CD14-positive monocyte (primary cell): ENCODE results near the gene ADAMTS9. TPM values are rescaled to one million over a fixed set of nuclear protein-coding genes. Genes with fewer than 3 reads are reported as not detected.

Experiments
- DNase-seq, 3 donors: peaks; one replicate each; pipeline ENCODE4 v3.0.0-alpha.2; 2011 to 2022
- H2AFZ ChIP-seq: 2 replicates; pipeline ENCODE4 v1.6.0; 2012; ENCODE audit warnings: mild to moderate bottlenecking, low read depth, low read length, inconsistent platforms; ENCODE audit not compliant: insufficient read depth, poor library complexity, severe bottlenecking
- H3K27ac ChIP-seq, 2 donors: 1 replicate in 1 of 2; 2 replicates in 1 of 2; pipeline ENCODE4 v1.5.1; 2012 to 2013; ENCODE audit warnings: low read length in 2 of 2, control low read depth in 1 of 2, inconsistent platforms in 1 of 2, low read depth in 1 of 2, mild to moderate bottlenecking in 1 of 2
- H3K27me3 ChIP-seq, 2 donors: one replicate each; pipeline versions ENCODE4 v1.6.0 to v1.6.1; 2011 to 2013; ENCODE audit warnings: low read length in 2 of 2; ENCODE audit not compliant: control insufficient read depth in 2 of 2, insufficient read depth in 2 of 2
- H3K36me3 ChIP-seq, 2 donors: replicated peaks in 1 of 2; 1 replicate in 1 of 2; 2 replicates in 1 of 2; pipeline versions ENCODE4 v1.5.1 to v1.6.1; 2012 to 2013; ENCODE audit warnings: low read length in 2 of 2, control low read depth in 1 of 2, inconsistent platforms in 1 of 2, mild to moderate bottlenecking in 1 of 2; ENCODE audit not compliant: insufficient read depth in 2 of 2, control insufficient read depth in 1 of 2
- H3K4me1 ChIP-seq, 2 donors: 1 replicate in 1 of 2; 2 replicates in 1 of 2; pipeline versions ENCODE4 v1.5.1 to v1.6.1; 2012 to 2013; ENCODE audit warnings: low read length in 2 of 2, control low read depth in 1 of 2, inconsistent platforms in 1 of 2, mild to moderate bottlenecking in 1 of 2, moderate library complexity in 1 of 2; ENCODE audit not compliant: insufficient read depth in 2 of 2, control insufficient read depth in 1 of 2
- H3K4me2 ChIP-seq: replicated peaks from 2 replicates; pipeline ENCODE3; 2012; ENCODE audit warnings: low read length, moderate library complexity, mild to moderate bottlenecking; ENCODE audit not compliant: poor library complexity, severe bottlenecking; ENCODE audit errors: extremely low read depth
- H3K4me3 ChIP-seq, 3 experiments: fragments of 200-600 bp in 1 of 3; sonication (generic) in 1 of 3; replicated peaks in 1 of 3; 1 replicate in 2 of 3; 2 replicates in 1 of 3; pipeline ENCODE4 v1.5.1; 2011 to 2013; ENCODE audit warnings: low read length in 3 of 3, mild to moderate bottlenecking in 3 of 3, control low read depth in 2 of 3, low read depth in 2 of 3, inconsistent platforms in 1 of 3, moderate library complexity in 1 of 3
- H3K79me2 ChIP-seq: 2 replicates; pipeline ENCODE4 v1.6.0; 2012; ENCODE audit warnings: mild to moderate bottlenecking, control low read depth, inconsistent platforms, low read length, moderate library complexity; ENCODE audit not compliant: insufficient read depth
- H3K9ac ChIP-seq: 2 replicates; pipeline ENCODE4 v1.6.0; 2017; ENCODE audit warnings: low read length, mild to moderate bottlenecking; ENCODE audit not compliant: insufficient read depth, poor library complexity, severe bottlenecking
- H3K9me3 ChIP-seq, 2 donors: replicated peaks in 1 of 2; 1 replicate in 1 of 2; 2 replicates in 1 of 2; pipeline versions ENCODE4 v1.5.1 to v1.6.1; 2012 to 2013; ENCODE audit warnings: low read length in 2 of 2, control low read depth in 1 of 2; ENCODE audit not compliant: control insufficient read depth in 1 of 2, insufficient read depth in 1 of 2
- H4K20me1 ChIP-seq: 2 replicates; pipeline ENCODE4 v1.6.0; 2012; ENCODE audit warnings: mild to moderate bottlenecking, low read length, control low read depth, moderate library complexity; ENCODE audit not compliant: insufficient read depth
- H3K27ac Mint-ChIP-seq, 7 donors: one replicate each; pipeline ENCODE4 v1.8.0; 2020; ENCODE audit warnings: mild to moderate bottlenecking in 7 of 7, mixed read lengths in 7 of 7, moderate library complexity in 6 of 7, inconsistent platforms in 2 of 7
- H3K27me3 Mint-ChIP-seq, 3 donors: one replicate each; pipeline ENCODE4 v1.8.0; 2021 to 2022; ENCODE audit warnings: low read depth in 3 of 3, mild to moderate bottlenecking in 3 of 3, mixed read lengths in 3 of 3, moderate library complexity in 3 of 3, inconsistent platforms in 1 of 3
- H3K36me3 Mint-ChIP-seq, 2 donors: one replicate each; pipeline ENCODE4 v1.8.0; 2020; ENCODE audit warnings: mixed read lengths in 2 of 2, inconsistent platforms in 1 of 2, mild to moderate bottlenecking in 1 of 2
- H3K4me1 Mint-ChIP-seq: one replicate; pipeline ENCODE4 v1.8.0; 2020; ENCODE audit warnings: mild to moderate bottlenecking, mixed read lengths
- H3K4me3 Mint-ChIP-seq, 2 donors: one replicate each; pipeline ENCODE4 v1.8.0; 2020; ENCODE audit warnings: mild to moderate bottlenecking in 2 of 2, mixed read lengths in 2 of 2, moderate library complexity in 1 of 2
- H3K9me3 Mint-ChIP-seq, 7 donors: one replicate each; pipeline ENCODE4 v1.8.0; 2020 to 2022; ENCODE audit warnings: mixed read lengths in 7 of 7, mild to moderate bottlenecking in 6 of 7, moderate library complexity in 6 of 7, inconsistent platforms in 2 of 7
- WGBS: methylation state at CpG from one replicate; pipeline ENCODE4 v1.1.5; 2013; ENCODE audit warnings: missing lambda C conversion rate; ENCODE audit not compliant: insufficient coverage; 5-methylcytosine and 5-hydroxymethylcytosine counted together
- intact Hi-C, 2 donors: fragments of 100-400 bp; cut with micrococcal nuclease; formaldehyde crosslinking; loops; one replicate each; pipeline versions ENCODE4 v1.15.0 to v1.15.1; 2023
- polyA plus RNA-seq, 3 donors: library from polyadenylated mRNA; depleted of rRNA in 1 of 3; unstranded in 2 of 3; stranded (reverse) in 1 of 3; fragments of 300-500 nt in 2 of 3; fragments of >200 nt in 1 of 3; fragmentation: Illumina TruSeq in 2 of 3; gene quantifications; 1 replicate in 2 of 3; 2 replicates in 1 of 3; pipeline ENCODE4 v1.2.3, GENCODE V29; 2012 to 2021
- TF ChIP-seq, protein P1 (sequence below): fragments of 200-600 bp; IDR thresholded peaks from one replicate; pipeline ENCODE4 v1.8.0; 2022; ENCODE audit warnings: antibody characterized with exemption, mild to moderate bottlenecking

The ADAMTS9 gene
- polyA plus RNA-seq, 3 donors: not detected

DNA sequence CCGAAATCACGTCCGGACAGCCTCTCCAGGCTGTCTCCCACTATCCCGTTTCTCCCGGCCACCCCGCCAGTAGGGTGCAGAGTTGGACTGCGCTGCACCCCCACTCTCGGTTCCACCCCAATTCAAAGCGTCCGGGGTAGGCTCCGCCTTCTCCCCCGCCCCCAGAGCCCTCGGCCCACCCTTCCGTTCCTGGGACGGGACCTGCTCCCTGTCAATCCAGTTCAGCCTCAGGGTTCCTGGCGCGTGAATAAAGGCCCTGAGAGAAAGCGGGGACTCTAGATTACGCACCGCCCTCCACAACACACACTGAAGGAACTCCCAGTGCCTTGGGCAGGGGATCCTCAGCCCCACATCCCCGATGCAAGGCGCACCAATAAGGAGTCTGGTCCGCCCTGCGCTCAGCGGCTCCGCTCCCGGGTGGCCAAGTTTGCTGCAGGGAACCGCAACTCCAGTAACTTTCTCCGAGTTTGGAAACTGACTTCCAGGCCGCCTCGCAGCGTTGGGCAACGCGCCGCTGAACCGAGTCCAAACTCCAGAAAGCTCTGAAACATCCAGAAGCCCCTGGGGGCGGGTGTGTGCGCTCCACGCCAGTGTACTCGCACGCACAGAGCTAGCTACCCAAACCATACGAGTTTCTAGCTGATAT is 1.9 kb downstream of the ADAMTS9 start:
- no peak for DNase-seq
- H3K4me3 Mint-ChIP-seq: peak overlapping the region in 1 of 2 donors; percentile 82
- Histone ChIP-seq H4K20me1 (no peaks in the 10 kb centered on the region), H3K4me1 (no peaks in the 10 kb centered on the region), H3K36me3 (no peaks in the 10 kb centered on the region), H3K4me3 (no peak overlapping the region), H3K27me3 (peaks cover 21 to 52% of the 10 kb centered on the region in 2 donors), H3K79me2 (no peaks in the 10 kb centered on the region), H3K9ac (no peak overlapping the region), H3K27ac (no peak overlapping the region), H3K4me2 (no peak overlapping the region), H3K9me3 (peaks cover 0 to 6% of the 10 kb centered on the region in 2 donors), H2AFZ (no peak overlapping the region)
- H3K27ac Mint-ChIP-seq: no peak overlapping the region
- peaks cover 0 to 10% (median 4%) of the 10 kb centered on the region in 7 donors for H3K9me3 Mint-ChIP-seq
- intact Hi-C loops: no loop called here
- H3K27me3 Mint-ChIP-seq: peaks cover 37 to 69% (median 46%) of the 10 kb centered on the region in 3 donors
- TF ChIP-seq, protein P1, sequence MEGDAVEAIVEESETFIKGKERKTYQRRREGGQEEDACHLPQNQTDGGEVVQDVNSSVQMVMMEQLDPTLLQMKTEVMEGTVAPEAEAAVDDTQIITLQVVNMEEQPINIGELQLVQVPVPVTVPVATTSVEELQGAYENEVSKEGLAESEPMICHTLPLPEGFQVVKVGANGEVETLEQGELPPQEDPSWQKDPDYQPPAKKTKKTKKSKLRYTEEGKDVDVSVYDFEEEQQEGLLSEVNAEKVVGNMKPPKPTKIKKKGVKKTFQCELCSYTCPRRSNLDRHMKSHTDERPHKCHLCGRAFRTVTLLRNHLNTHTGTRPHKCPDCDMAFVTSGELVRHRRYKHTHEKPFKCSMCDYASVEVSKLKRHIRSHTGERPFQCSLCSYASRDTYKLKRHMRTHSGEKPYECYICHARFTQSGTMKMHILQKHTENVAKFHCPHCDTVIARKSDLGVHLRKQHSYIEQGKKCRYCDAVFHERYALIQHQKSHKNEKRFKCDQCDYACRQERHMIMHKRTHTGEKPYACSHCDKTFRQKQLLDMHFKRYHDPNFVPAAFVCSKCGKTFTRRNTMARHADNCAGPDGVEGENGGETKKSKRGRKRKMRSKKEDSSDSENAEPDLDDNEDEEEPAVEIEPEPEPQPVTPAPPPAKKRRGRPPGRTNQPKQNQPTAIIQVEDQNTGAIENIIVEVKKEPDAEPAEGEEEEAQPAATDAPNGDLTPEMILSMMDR: no peak
- under 1% methylated on average over 40 of the region's 42 CpGs for WGBS
- no peaks in the 10 kb centered on the region for H3K4me1 Mint-ChIP-seq
- no peaks in the 10 kb centered on the region for H3K36me3 Mint-ChIP-seq

DNA sequence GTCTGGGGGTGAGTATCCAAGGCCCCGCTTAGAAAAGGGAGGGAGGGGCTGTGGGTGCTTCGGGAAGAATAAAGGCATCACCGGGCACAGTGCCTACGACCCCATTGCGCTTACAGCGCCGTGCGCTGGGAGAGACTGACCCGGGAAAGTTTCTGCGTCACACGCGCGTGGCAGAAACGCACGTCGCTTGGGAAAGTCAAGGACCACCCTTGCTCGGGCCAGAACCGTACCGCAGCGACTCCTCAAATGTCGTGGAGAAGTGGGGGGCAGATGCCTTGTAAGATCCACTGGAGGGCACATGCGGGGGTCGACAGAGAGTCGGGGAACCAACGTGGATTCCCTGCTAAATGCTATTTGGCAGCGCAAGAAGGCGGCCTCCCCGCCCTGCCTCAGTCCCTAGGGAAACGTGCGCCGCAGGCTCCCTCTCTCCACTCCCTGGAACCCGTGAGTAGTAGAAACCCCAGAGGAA is 2.4 kb downstream of the ADAMTS9 start:
- Histone ChIP-seq H3K9ac (no peak overlapping the region), H3K27ac (no peak overlapping the region), H4K20me1 (no peaks in the 10 kb centered on the region), H3K4me3 (no peak overlapping the region), H3K9me3 (peaks cover 0 to 6% of the 10 kb centered on the region in 2 donors), H3K27me3 (peaks cover 21 to 52% of the 10 kb centered on the region in 2 donors), H3K79me2 (no peaks in the 10 kb centered on the region), H3K4me1 (no peaks in the 10 kb centered on the region), H2AFZ (no peak overlapping the region), H3K4me2 (no peak overlapping the region), H3K36me3 (no peaks in the 10 kb centered on the region)
- Mint-ChIP-seq H3K27ac (no peak overlapping the region), H3K27me3 (peaks cover 37 to 66% (median 46%) of the 10 kb centered on the region in 3 donors), H3K4me3 (peak overlapping the region in 1 of 2 donors; percentile 82), H3K9me3 (peaks cover 0 to 10% (median 4%) of the 10 kb centered on the region in 7 donors), H3K36me3 (no peaks in the 10 kb centered on the region), H3K4me1 (no peaks in the 10 kb centered on the region)
- WGBS: 1% methylated on average over 32 of the region's 32 CpGs
- TF ChIP-seq, protein P1: no peak
- intact Hi-C loops: no loop called here
- DNase-seq: no peak
